ENCODE data around the gene TTC12. TPM values are rescaled to one million over a fixed set of nuclear protein-coding genes. Genes with fewer than 3 reads are reported as not detected.

The TTC12 gene, protein sequence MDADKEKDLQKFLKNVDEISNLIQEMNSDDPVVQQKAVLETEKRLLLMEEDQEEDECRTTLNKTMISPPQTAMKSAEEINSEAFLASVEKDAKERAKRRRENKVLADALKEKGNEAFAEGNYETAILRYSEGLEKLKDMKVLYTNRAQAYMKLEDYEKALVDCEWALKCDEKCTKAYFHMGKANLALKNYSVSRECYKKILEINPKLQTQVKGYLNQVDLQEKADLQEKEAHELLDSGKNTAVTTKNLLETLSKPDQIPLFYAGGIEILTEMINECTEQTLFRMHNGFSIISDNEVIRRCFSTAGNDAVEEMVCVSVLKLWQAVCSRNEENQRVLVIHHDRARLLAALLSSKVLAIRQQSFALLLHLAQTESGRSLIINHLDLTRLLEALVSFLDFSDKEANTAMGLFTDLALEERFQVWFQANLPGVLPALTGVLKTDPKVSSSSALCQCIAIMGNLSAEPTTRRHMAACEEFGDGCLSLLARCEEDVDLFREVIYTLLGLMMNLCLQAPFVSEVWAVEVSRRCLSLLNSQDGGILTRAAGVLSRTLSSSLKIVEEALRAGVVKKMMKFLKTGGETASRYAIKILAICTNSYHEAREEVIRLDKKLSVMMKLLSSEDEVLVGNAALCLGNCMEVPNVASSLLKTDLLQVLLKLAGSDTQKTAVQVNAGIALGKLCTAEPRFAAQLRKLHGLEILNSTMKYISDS
- total RNA-seq (10 to 100 TPM in 3 of 10 donors, 1 to 10 TPM in 7; 3.5 to 18.0 (median 8.4) TPM), polyA plus RNA-seq (1 to 10 TPM; 3.3 to 4.7 TPM)
- long read RNA-seq, donor 1, partial matches to known transcripts = 1 of 7 reads
- long read RNA-seq, donor 1, other reads (novel, unspliced or antisense) = 2 of 7 reads
- long read RNA-seq, donor 2, partial matches to known transcripts = 1 of 1 reads
- long read RNA-seq, donor 2, other reads (novel, unspliced or antisense) = 0 of 1 reads
- long read RNA-seq, donor 3, partial matches to known transcripts = 2 of 7 reads
- long read RNA-seq, donor 3, other reads (novel, unspliced or antisense) = 2 of 7 reads

DNA sequence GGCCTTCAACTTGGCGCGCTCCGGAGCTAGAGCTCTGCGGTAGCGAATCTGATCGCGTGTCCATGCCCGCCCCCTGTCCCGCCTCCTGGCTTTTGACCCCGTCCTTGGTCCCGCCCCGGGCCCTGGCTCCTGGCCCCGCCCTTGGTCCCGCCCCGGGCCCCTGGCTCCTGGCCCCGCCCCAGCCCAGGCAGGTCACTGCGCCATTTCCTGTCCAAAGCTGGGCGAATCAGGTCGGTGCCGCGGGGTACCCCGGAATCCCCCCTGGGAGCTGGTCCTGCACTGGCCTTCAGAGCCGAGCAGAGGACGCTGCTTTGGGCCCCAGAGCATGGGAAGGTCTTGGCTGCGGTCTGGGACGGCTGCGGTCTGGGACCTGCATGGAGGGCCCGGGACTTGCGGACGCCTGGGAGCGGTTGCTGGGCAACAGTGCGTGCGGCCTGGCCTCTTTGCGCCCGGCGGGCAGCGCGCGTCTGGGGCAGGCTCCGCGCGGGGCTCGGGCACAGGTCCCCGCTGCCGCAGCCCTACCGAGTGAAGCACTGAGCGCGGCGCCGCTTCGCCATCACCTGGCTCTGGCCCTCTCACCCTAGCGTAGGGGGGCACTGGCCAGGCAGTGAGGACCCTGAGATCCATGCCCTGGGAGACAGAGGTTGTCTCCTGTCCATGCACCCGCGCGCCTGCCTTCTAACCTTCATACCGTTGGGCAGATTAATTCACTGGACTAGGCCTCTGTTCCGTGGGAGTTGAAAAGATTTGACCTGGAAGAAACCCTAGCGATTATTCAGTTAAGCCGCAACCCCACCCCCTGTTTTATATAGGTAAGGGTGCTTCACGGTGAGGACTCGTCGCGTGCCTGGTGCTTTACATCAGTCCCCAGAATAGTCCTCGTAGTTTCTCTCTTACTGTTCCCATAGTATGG, at the start of gene TTC12:
Gene TTC12 (plus strand): TSS at position 195 of the 913 bp plus-strand sequence. CDS start 1,675 bp downstream, outside the sequence.
- H3K27me3 ChIP-seq = no peaks in the 10 kb centered on the region
- ATAC-seq (peak; percentile 100), DNase-seq (peak; percentile 94 to 96)
- peak within 1 kb of the TSS; percentile 54 to 92 (median 76) for H3K4me3 ChIP-seq
- 3 to 4% methylated on average over 64 of the region's 64 CpGs for WGBS, 2 donors
- TF ChIP-seq, protein P1, sequence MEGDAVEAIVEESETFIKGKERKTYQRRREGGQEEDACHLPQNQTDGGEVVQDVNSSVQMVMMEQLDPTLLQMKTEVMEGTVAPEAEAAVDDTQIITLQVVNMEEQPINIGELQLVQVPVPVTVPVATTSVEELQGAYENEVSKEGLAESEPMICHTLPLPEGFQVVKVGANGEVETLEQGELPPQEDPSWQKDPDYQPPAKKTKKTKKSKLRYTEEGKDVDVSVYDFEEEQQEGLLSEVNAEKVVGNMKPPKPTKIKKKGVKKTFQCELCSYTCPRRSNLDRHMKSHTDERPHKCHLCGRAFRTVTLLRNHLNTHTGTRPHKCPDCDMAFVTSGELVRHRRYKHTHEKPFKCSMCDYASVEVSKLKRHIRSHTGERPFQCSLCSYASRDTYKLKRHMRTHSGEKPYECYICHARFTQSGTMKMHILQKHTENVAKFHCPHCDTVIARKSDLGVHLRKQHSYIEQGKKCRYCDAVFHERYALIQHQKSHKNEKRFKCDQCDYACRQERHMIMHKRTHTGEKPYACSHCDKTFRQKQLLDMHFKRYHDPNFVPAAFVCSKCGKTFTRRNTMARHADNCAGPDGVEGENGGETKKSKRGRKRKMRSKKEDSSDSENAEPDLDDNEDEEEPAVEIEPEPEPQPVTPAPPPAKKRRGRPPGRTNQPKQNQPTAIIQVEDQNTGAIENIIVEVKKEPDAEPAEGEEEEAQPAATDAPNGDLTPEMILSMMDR (IDR thresholded peaks at IDR 0.05) = no peak
- H3K4me1 ChIP-seq = peaks cover 3 to 19% (median 17%) of the 10 kb centered on the region in 9 donors
- peak within 1 kb of the TSS; percentile 66 to 92 (median 88) for H3K27ac ChIP-seq
- no peaks in the 10 kb centered on the region for H3K9me3 ChIP-seq
- H3K36me3 ChIP-seq = peaks cover 0 to 30% (median 0%) of the 10 kb centered on the region in 9 donors
- intact Hi-C loops (cut with DNase I) = loop anchor here in 1 of 10 donors (10.0 kb wide), 1 partner anchor 480 kb away; no protein-coding TSS in a partner anchor

- peaks cover 0 to 14% (median 0%) of the 10 kb centered on the region in 9 donors for H3K36me3 ChIP-seq
- H3K27me3 ChIP-seq = no peaks in the 10 kb centered on the region
- intact Hi-C loops (cut with DNase I) = no loop called here
- H3K27ac ChIP-seq = no peak overlapping the region
- H3K9me3 ChIP-seq = no peaks in the 10 kb centered on the region
- DNase-seq (no peak), ATAC-seq (no peak)
- WGBS, 2 donors = 40 to 55% methylated on average over 2 of the region's 2 CpGs
- TF ChIP-seq, protein P1 (IDR thresholded peaks at IDR 0.05) = no peak
- H3K4me1 ChIP-seq = peaks cover 0 to 25% (median 9%) of the 10 kb centered on the region in 9 donors
- no peak overlapping the region for H3K4me3 ChIP-seq
Measured at GRCh38 chr11:113265362-113265761, 49.0 kb upstream of the TTC12 start.

GRCh38 chr11:113267493-113267892, 46.9 kb upstream of the TTC12 start:
- intact Hi-C loops (cut with DNase I) = no loop called here
- ATAC-seq (no peak), DNase-seq (no peak)
- Histone ChIP-seq H3K4me3 (no peak overlapping the region), H3K9me3 (no peaks in the 10 kb centered on the region), H3K27me3 (no peaks in the 10 kb centered on the region), H3K4me1 (peaks cover 0 to 20% (median 9%) of the 10 kb centered on the region in 9 donors), H3K36me3 (peaks cover 0 to 8% (median 0%) of the 10 kb centered on the region in 9 donors), H3K27ac (no peak overlapping the region)
- WGBS, 2 donors = 91 to 92% methylated on average over 7 of the region's 7 CpGs
- TF ChIP-seq, protein P1 (IDR thresholded peaks at IDR 0.05) = no peak

All from heart right ventricle (tissue), 16 donors.